Hepatocyte (in vitro differentiated cells): Measurements from ENCODE around the gene SEPTIN8. TPM values are rescaled to one million over a fixed set of nuclear protein-coding genes. Genes with fewer than 3 reads are reported as not detected.
A peak's percentile ranks its signal among the peaks of the same experiment; 100 is the strongest.

Source experiments
- DNase-seq: peaks from one replicate; pipeline ENCODE4 v3.0.0-alpha.2; 2016; ENCODE audit warnings: low spot score
- H2AFZ ChIP-seq: fragments of 200-600 bp; sonication (generic); 2 replicates; pipeline ENCODE4 v1.6.0; 2016; ENCODE audit warnings: antibody characterized with exemption, mild to moderate bottlenecking
- H3K27ac ChIP-seq: fragments of 200-600 bp; sonication (generic); 2 replicates; pipeline ENCODE4 v1.5.1; 2016; ENCODE audit warnings: mild to moderate bottlenecking
- H3K27me3 ChIP-seq: fragments of 200-600 bp; sonication (generic); 2 replicates; pipeline ENCODE4 v1.6.1; 2016
- H3K36me3 ChIP-seq: fragments of 200-600 bp; sonication (generic); replicated peaks from 2 replicates; pipeline ENCODE4 v1.5.1; 2016; ENCODE audit warnings: low read depth; ENCODE audit not compliant: insufficient read depth
- H3K4me1 ChIP-seq: fragments of 200-600 bp; sonication (generic); 2 replicates; pipeline ENCODE4 v1.5.1; 2016; ENCODE audit warnings: mild to moderate bottlenecking, moderate library complexity; ENCODE audit not compliant: insufficient read depth
- H3K4me2 ChIP-seq: fragments of 200-600 bp; sonication (generic); 2 replicates; pipeline ENCODE4 v1.6.0; 2016
- H3K4me3 ChIP-seq: fragments of 200-600 bp; sonication (generic); 2 replicates; pipeline ENCODE4 v1.5.1; 2016; ENCODE audit warnings: mild to moderate bottlenecking
- H3K79me2 ChIP-seq: fragments of 200-600 bp; sonication (generic); 2 replicates; pipeline ENCODE4 v1.6.0; 2017; ENCODE audit warnings: mild to moderate bottlenecking
- H3K9me2 ChIP-seq: fragments of 200-600 bp; sonication (generic); replicated peaks from 2 replicates; pipeline ENCODE4 v1.6.0; 2017; ENCODE audit warnings: mild to moderate bottlenecking; ENCODE audit not compliant: insufficient read depth
- H3K9me3 ChIP-seq: fragments of 200-600 bp; sonication (generic); 2 replicates; pipeline ENCODE4 v1.5.1; 2016; ENCODE audit warnings: low read depth, mild to moderate bottlenecking
- H4K20me1 ChIP-seq: fragments of 200-600 bp; sonication (generic); 2 replicates; pipeline ENCODE4 v1.6.0; 2016; ENCODE audit warnings: mild to moderate bottlenecking; ENCODE audit not compliant: insufficient read depth, poor library complexity, severe bottlenecking
- CTCF ChIP-seq: fragments of 200-600 bp; sonication (generic); IDR thresholded peaks from 2 replicates; pipeline ENCODE4 v1.5.1; 2016; ENCODE audit warnings: antibody characterized with exemption, mild to moderate bottlenecking; ENCODE audit not compliant: poor library complexity
- EZH2 ChIP-seq: fragments of 200-600 bp; sonication (generic); IDR thresholded peaks from 2 replicates; pipeline ENCODE4 v1.6.1; 2016; ENCODE audit warnings: antibody characterized with exemption, mild to moderate bottlenecking, borderline replicate concordance
- EZH2phosphoT487 ChIP-seq: fragments of 200-600 bp; sonication (generic); IDR thresholded peaks from one replicate; pipeline ENCODE4 v1.6.1; 2018; ENCODE audit warnings: antibody characterized with exemption, mild to moderate bottlenecking, low read depth, moderate library complexity; ENCODE audit not compliant: unreplicated experiment, severe bottlenecking
- WGBS: methylation state at CpG from one replicate; pipeline ENCODE4 v1.1.6; 2016; ENCODE audit warnings: low lambda C conversion rate; ENCODE audit errors: missing lambda C conversion rate; 5-methylcytosine and 5-hydroxymethylcytosine counted together
- polyA plus RNA-seq: library from polyadenylated mRNA; unstranded; fragments of >200 nt; fragmentation: Nextera tagmentation; extraction: Ambion mirVana; gene quantifications from 2 replicates; pipeline ENCODE4 v1.2.1, GENCODE V29; 2016
- total RNA-seq: library from RNA; depleted of rRNA; stranded (reverse); fragments of >200 nt; gene quantifications from 2 replicates; pipeline ENCODE4 v1.2.3, GENCODE V29; 2014

Gene SEPTIN8
- total and polyA plus RNA-seq, 2 experiments from 2014 or later: 18.7 to 41.9 TPM

GRCh38 chr5:132776938-132777208 lies 166 bp downstream of the SEPTIN8 start:
- Histone ChIP-seq H3K9me3 (no peaks in the 10 kb centered on the region), H3K27ac (peak overlapping the region; percentile 14), H2AFZ (peak overlapping the region; percentile 100), H3K36me3 (no peaks in the 10 kb centered on the region), H3K4me2 (peak overlapping the region; percentile 98), H3K27me3 (no peaks in the 10 kb centered on the region), H3K79me2 (peaks cover 47% of the 10 kb centered on the region), H4K20me1 (peaks cover 9% of the 10 kb centered on the region), H3K9me2 (no peaks in the 10 kb centered on the region), H3K4me1 (peaks cover 15% of the 10 kb centered on the region), H3K4me3 (peak overlapping the region; percentile 88)
- DNase-seq: peak; percentile 18
- no peak for TF ChIP-seq CTCF
- no peak for TF ChIP-seq EZH2
- TF ChIP-seq EZH2phosphoT487: no peak
- WGBS: under 1% methylated on average over 15 of the region's 40 CpGs

GRCh38 chr5:132776131-132776937 lies 705 bp downstream of the SEPTIN8 start:
- Histone ChIP-seq H3K4me3 (peak overlapping the region; percentile 88), H4K20me1 (peaks cover 9% of the 10 kb centered on the region), H3K9me3 (no peaks in the 10 kb centered on the region), H3K4me2 (peak overlapping the region; percentile 98), H3K36me3 (no peaks in the 10 kb centered on the region), H3K27me3 (no peaks in the 10 kb centered on the region), H3K79me2 (peaks cover 51% of the 10 kb centered on the region), H3K9me2 (no peaks in the 10 kb centered on the region), H3K4me1 (peaks cover 15% of the 10 kb centered on the region), H2AFZ (peak overlapping the region; percentile 100), H3K27ac (peak overlapping the region; percentile 14)
- under 1% methylated on average over 28 of the region's 39 CpGs for WGBS
- no peak for TF ChIP-seq EZH2
- TF ChIP-seq CTCF: no peak
- TF ChIP-seq EZH2phosphoT487: no peak
- peak; percentile 55 for DNase-seq

- H3K4me3 ChIP-seq: no peak overlapping the region
- H3K9me3 ChIP-seq: no peaks in the 10 kb centered on the region
- peak; percentile 30 for DNase-seq
- H3K9me2 ChIP-seq: no peaks in the 10 kb centered on the region
- H3K4me2 ChIP-seq: peak overlapping the region; percentile 98
- peak overlapping the region; percentile 14 for H3K27ac ChIP-seq
- peaks cover 9% of the 10 kb centered on the region for H4K20me1 ChIP-seq
- 48% methylated on average over 7 of the region's 7 CpGs for WGBS
- no peaks in the 10 kb centered on the region for H3K36me3 ChIP-seq
- TF ChIP-seq EZH2: no peak
- no peak for TF ChIP-seq EZH2phosphoT487
- no peak for TF ChIP-seq CTCF
- H3K27me3 ChIP-seq: no peaks in the 10 kb centered on the region
- peaks cover 15% of the 10 kb centered on the region for H3K4me1 ChIP-seq
- peak overlapping the region; percentile 100 for H2AFZ ChIP-seq
- peaks cover 58% of the 10 kb centered on the region for H3K79me2 ChIP-seq
These were observed 1.5 kb downstream of the SEPTIN8 start for GRCh38 chr5:132775476-132775961.
